NT2/D1 (cell line): Measurements from ENCODE around the gene PCMTD2.

Experiments used
- SUZ12 ChIP-seq: IDR thresholded peaks from 2 replicates; pipeline ENCODE4 v1.6.1; 2011; ENCODE audit not compliant: insufficient read length, insufficient read depth; ENCODE audit errors: extremely low read depth
- YY1 ChIP-seq: IDR thresholded peaks from 2 replicates; pipeline ENCODE4 v1.6.1; 2011; ENCODE audit not compliant: insufficient read length, insufficient read depth
- ZNF274 ChIP-seq: IDR thresholded peaks from 2 replicates; pipeline ENCODE4 v1.6.1; 2011; ENCODE audit warnings: mild to moderate bottlenecking, low read depth, low read length

- TF ChIP-seq ZNF274 = no peak
- TF ChIP-seq YY1 = no peak
- no peak for TF ChIP-seq SUZ12
Measured at GRCh38 chr20:64209148-64209547, 46.4 kb upstream of the PCMTD2 start.
